NB4 (cell line): ENCODE measurements around the gene DUT.

Source experiments
- DNase-seq: peaks from one replicate; pipeline ENCODE4 v3.0.0; 2010; ENCODE audit warnings: low read depth
- H3K4me3 ChIP-seq: one replicate; pipeline ENCODE4 v1.5.1; 2011; ENCODE audit warnings: mild to moderate bottlenecking, low read depth, low read length, moderate library complexity
- CTCF ChIP-seq: IDR thresholded peaks from one replicate; pipeline ENCODE4 v1.5.1; 2012; ENCODE audit warnings: low read depth, low read length
- MAX ChIP-seq: IDR thresholded peaks from 2 replicates; pipeline ENCODE4 v1.6.1; 2011; ENCODE audit warnings: low read depth, low read length
- MYC ChIP-seq: IDR thresholded peaks from 2 replicates; pipeline ENCODE4 v1.6.1; 2011; ENCODE audit warnings: low read depth, low read length
- POLR2A ChIP-seq: IDR thresholded peaks from 2 replicates; pipeline ENCODE4 v1.6.1; 2011; ENCODE audit warnings: mild to moderate bottlenecking; ENCODE audit not compliant: insufficient read length; ENCODE audit errors: extremely low read depth

DUT gene

GRCh38 chr15:48355377-48355776, 24.1 kb downstream of the DUT start:
- DNase-seq = peak; percentile 20
- TF ChIP-seq MAX (no peak), MYC (no peak), POLR2A (no peak), CTCF (no peak)
- H3K4me3 ChIP-seq = no peak overlapping the region

GRCh38 chr15:48358229-48359152, 27.3 kb downstream of the DUT start:
- DNase-seq = peak; percentile 25
- H3K4me3 ChIP-seq = no peak overlapping the region
- TF ChIP-seq MYC = no peak
- no peak for TF ChIP-seq CTCF
- no peak for TF ChIP-seq MAX
- TF ChIP-seq POLR2A = no peak

- TF ChIP-seq MYC (no peak), CTCF (no peak), MAX (no peak), POLR2A (no peak)
- peak; percentile 20 for DNase-seq
- H3K4me3 ChIP-seq = no peak overlapping the region
Observed at GRCh38 chr15:48360841-48361240, 29.6 kb downstream of the DUT start.

- no peak for TF ChIP-seq MYC
- no peak overlapping the region for H3K4me3 ChIP-seq
- DNase-seq = no peak
Observed at GRCh38 chr15:48361685-48362084, 30.5 kb downstream of the DUT start.

GRCh38 chr15:48363474-48363873, 32.2 kb downstream of the DUT start:
- no peak for DNase-seq

More at GRCh38 chr15:48363474-48363873, 32.2 kb downstream of the DUT start:
- no peak overlapping the region for H3K4me3 ChIP-seq
- TF ChIP-seq MAX = no peak
- no peak for TF ChIP-seq POLR2A
- TF ChIP-seq MYC = no peak
- no peak for TF ChIP-seq CTCF
